ENCODE data around the gene ARPC2. TPM values are rescaled to one million over a fixed set of nuclear protein-coding genes. Genes with fewer than 3 reads are reported as not detected.

The ARPC2 gene
- total and polyA plus RNA-seq, 7 donors, result 150 to 274 (median 198) TPM

DNA sequence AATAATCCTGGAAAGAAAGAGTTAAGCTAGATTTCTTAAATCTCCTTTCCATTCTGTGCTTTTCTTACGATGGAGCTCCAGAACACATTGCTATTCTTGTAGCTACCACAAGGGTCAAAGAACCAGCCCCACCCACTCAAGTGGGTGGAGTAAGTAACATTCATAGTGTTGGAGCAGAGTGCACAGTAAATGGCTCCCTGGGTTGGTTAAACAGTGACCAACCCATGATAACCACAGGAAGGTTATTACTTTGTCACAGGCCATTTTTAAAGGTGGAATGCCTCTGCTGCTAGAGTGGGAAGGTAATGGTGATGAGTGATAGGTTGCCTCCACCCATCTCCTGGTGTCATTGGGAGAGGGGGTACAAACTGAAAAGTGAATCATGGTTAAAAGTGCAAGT lies 13.9 kb downstream of the ARPC2 start:
- DNase-seq, result no peak
- TF ChIP-seq, protein P1, sequence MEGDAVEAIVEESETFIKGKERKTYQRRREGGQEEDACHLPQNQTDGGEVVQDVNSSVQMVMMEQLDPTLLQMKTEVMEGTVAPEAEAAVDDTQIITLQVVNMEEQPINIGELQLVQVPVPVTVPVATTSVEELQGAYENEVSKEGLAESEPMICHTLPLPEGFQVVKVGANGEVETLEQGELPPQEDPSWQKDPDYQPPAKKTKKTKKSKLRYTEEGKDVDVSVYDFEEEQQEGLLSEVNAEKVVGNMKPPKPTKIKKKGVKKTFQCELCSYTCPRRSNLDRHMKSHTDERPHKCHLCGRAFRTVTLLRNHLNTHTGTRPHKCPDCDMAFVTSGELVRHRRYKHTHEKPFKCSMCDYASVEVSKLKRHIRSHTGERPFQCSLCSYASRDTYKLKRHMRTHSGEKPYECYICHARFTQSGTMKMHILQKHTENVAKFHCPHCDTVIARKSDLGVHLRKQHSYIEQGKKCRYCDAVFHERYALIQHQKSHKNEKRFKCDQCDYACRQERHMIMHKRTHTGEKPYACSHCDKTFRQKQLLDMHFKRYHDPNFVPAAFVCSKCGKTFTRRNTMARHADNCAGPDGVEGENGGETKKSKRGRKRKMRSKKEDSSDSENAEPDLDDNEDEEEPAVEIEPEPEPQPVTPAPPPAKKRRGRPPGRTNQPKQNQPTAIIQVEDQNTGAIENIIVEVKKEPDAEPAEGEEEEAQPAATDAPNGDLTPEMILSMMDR (IDR thresholded peaks at IDR 0.05), result no peak
- intact Hi-C loops (cut with DNase I), result no loop called here
- Histone ChIP-seq H3K27ac (no peak overlapping the region), H3K9me3 (no peaks in the 10 kb centered on the region), H3K4me1 (peaks cover 23% of the 10 kb centered on the region), H3K36me3 (ENCODE audit: insufficient read depth in 1 of 2, low read depth in 1 of 2) (peaks cover 26 to 100% of the 10 kb centered on the region in 2 donors), H3K4me3 (no peak overlapping the region), H3K27me3 (ENCODE audit: insufficient read depth in 3 of 3, low read length in 2 of 3) (no peaks in the 10 kb centered on the region)
- no peak for ATAC-seq
- 4 to 18% (median 5%) methylated on average over 1 of the region's 1 CpG for WGBS, 3 donors

DNA sequence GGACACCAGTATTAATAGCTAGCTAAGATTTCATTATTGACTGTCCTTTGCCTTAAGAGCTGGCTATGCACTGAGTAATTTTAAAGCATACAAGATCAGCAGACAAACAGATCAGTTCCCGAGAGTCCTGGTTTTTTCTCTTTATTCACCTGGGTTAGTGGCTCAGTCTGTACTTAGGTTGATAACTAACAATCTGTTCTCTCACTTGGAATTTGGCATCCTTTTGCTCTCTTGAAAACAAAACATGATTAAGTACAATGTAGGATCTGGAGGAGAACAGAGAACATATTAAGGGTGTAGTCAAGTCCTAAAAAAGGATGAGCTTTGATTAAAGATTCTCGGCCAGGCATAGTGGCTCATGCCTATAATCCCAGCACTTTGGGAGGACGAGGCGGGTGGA lies 16.6 kb downstream of the ARPC2 start:
- no peak for DNase-seq
- Histone ChIP-seq H3K9me3 (no peaks in the 10 kb centered on the region), H3K27ac (no peak overlapping the region), H3K4me3 (no peak overlapping the region), H3K36me3 (ENCODE audit: insufficient read depth in 1 of 2, low read depth in 1 of 2) (peaks cover 28 to 100% of the 10 kb centered on the region in 2 donors), H3K27me3 (ENCODE audit: insufficient read depth in 3 of 3, low read length in 2 of 3) (no peaks in the 10 kb centered on the region), H3K4me1 (peaks cover 21% of the 10 kb centered on the region)
- 88 to 96% (median 92%) methylated on average over 4 of the region's 4 CpGs for WGBS, 3 donors
- ATAC-seq, result no peak
- TF ChIP-seq, protein P1 (IDR thresholded peaks at IDR 0.05), result no peak
- intact Hi-C loops (cut with DNase I), result no loop called here

DNA sequence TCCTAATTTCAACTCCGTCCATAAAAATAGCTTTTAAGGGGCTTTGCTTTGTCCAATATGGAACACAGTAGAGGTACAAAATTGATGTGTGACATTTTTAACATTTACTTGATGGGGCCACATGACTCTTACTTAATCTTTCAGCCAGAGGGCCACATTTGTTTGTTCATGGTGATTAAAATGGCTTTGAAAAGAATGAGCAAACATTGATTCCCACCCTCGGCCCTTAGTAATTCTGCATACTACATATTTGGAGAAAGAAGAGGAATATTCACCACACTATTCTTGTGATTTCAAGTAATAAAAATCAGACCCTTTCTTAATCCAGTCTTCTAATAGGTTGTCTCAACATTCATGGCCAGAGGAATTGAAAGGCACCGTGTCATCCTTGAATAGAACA lies 17.5 kb downstream of the ARPC2 start:
- H3K4me3 ChIP-seq, result no peak overlapping the region
- ATAC-seq, result no peak
- DNase-seq, result no peak
- H3K9me3 ChIP-seq, result no peaks in the 10 kb centered on the region
- H3K4me1 ChIP-seq, result peaks cover 11% of the 10 kb centered on the region
- peaks cover 36 to 100% of the 10 kb centered on the region in 2 donors for H3K36me3 ChIP-seq (ENCODE audit: insufficient read depth in 1 of 2, low read depth in 1 of 2)
- no peaks in the 10 kb centered on the region for H3K27me3 ChIP-seq (ENCODE audit: insufficient read depth in 3 of 3, low read length in 2 of 3)
- 39 to 55% (median 48%) methylated on average over 3 of the region's 3 CpGs for WGBS, 3 donors
- intact Hi-C loops (cut with DNase I), result no loop called here
- TF ChIP-seq, protein P1 (IDR thresholded peaks at IDR 0.05), result no peak
- H3K27ac ChIP-seq, result no peak overlapping the region

DNA sequence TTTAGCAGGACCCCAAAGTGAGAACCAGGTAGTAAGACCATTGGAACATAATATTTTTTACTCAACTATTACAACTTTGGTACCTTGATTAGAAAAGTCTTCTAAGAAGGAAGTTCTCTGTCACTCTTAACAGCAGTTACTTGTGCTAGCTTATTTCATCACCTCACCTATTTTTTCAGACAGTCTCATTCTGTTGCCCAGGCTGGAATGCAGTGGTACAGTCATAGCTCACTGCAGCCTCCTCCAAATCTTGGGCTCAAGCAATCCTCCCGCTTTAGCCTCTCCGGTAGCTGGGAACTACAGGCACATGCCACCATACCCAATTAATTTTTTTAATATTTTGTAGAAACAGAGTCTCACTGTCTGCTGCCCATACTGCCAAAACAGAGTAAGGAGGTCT lies 18.0 kb downstream of the ARPC2 start:
- H3K27me3 ChIP-seq (ENCODE audit: insufficient read depth in 3 of 3, low read length in 2 of 3), result no peaks in the 10 kb centered on the region
- peaks cover 33 to 100% of the 10 kb centered on the region in 2 donors for H3K36me3 ChIP-seq (ENCODE audit: insufficient read depth in 1 of 2, low read depth in 1 of 2)
- DNase-seq (no peak), ATAC-seq (no peak)
- no peak overlapping the region for H3K27ac ChIP-seq
- H3K4me1 ChIP-seq, result peaks cover 9% of the 10 kb centered on the region
- intact Hi-C loops (cut with DNase I), result no loop called here
- H3K9me3 ChIP-seq, result no peaks in the 10 kb centered on the region
- TF ChIP-seq, protein P1 (IDR thresholded peaks at IDR 0.05), result no peak
- 95 to 98% (median 98%) methylated on average over 2 of the region's 2 CpGs for WGBS, 3 donors
- no peak overlapping the region for H3K4me3 ChIP-seq

DNA sequence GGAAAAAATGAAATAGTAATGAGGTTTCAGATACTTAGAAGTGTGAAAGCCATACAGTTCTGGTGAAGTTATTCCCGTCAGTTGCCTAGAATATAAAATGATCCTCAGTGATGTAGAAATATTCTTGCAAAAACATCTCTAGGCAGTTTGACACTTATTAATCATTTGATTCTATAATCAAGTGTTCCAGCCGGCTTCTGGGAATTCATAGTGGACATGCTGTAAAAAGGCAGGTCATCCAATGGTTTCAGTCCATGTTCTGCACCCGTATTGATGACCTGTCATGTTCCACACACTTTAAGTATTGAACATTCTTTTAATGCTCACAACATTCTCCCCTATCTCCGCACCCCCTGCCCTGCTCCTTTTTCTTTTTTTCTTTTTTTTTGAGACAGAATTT lies 19.8 kb downstream of the ARPC2 start:
- no peaks in the 10 kb centered on the region for H3K27me3 ChIP-seq (ENCODE audit: insufficient read depth in 3 of 3, low read length in 2 of 3)
- H3K4me1 ChIP-seq, result no peaks in the 10 kb centered on the region
- H3K36me3 ChIP-seq (ENCODE audit: insufficient read depth in 1 of 2, low read depth in 1 of 2), result peaks cover 23 to 100% of the 10 kb centered on the region in 2 donors
- intact Hi-C loops (cut with DNase I), result no loop called here
- DNase-seq (no peak), ATAC-seq (no peak)
- H3K4me3 ChIP-seq, result no peak overlapping the region
- TF ChIP-seq, protein P1 (IDR thresholded peaks at IDR 0.05), result no peak
- H3K27ac ChIP-seq, result no peak overlapping the region
- H3K9me3 ChIP-seq, result no peaks in the 10 kb centered on the region
- 89 to 91% (median 91%) methylated on average over 4 of the region's 4 CpGs for WGBS, 3 donors

Data from psoas muscle (tissue), 8 donors.